ENCODE measurements around the gene IQSEC1. TPM values are rescaled to one million over a fixed set of nuclear protein-coding genes. Genes with fewer than 3 reads are reported as not detected.

IQSEC1 gene
- total RNA-seq, 1 experiment from 2014 or later = 28.1 TPM

DNA sequence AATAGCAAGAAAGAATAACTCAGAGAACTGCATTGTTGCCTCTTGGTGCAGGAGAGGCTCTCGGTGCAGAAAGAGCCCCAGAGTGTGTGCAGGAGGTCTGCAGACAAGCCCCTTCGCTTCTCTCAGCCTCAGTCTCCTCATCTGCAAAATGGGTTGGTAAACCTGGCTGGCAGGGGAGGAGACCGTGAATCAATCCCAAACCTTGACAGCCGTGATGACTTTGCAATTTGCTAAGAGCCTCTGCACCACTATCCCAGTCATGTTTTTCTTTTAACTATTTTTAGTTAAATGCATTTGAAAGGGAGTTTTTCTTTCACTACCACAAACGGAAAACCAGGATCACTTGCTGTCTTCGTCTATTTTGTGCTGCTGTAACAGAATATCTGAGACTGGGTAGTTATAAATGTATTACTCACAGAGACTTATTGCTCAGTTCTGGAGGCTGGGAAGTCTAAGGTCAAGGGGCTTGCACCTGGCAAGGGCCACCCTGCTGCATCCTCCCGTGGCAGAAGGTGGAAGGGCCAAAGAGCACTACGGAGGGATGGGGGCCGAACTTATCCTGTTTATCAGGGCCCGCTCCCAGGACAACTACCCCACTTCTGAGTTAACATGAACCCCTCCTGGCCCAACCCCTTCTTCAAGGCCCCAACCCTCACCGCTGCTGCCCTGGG lies 14.2 kb upstream of the IQSEC1 start (continued):
- TF ChIP-seq ATF3 (IDR thresholded peaks at IDR 0.05) = no peak

- no peak overlapping the region for H2AFZ ChIP-seq (ENCODE audit: low read depth, low read length, poor library complexity, severe bottlenecking)
- H3K9ac ChIP-seq (ENCODE audit: low read length) = no peak overlapping the region
- H3K27me3 ChIP-seq (ENCODE audit: insufficient read depth, low read length) = no peaks in the 10 kb centered on the region
- no peak overlapping the region for H3K4me3 ChIP-seq (replicated peaks in 1 of 2; ENCODE audit: low read depth in 1 of 2, low read length in 2 of 2)
- ChIA-PET POLR2A (no interaction called here), CTCF (no interaction called here), RAD21 (ENCODE audit: low non-redundant PET in 1 of 2, low total read pairs in 2 of 2, uncharacterized antibody in 2 of 2, unreplicated experiment in 2 of 2) (no interaction called here)
- H4K20me1 ChIP-seq (ENCODE audit: insufficient read depth) = no peaks in the 10 kb centered on the region
- no TSS peak for BruUV-seq (replicated peaks)
- TF ChIP-seq, protein P1, sequence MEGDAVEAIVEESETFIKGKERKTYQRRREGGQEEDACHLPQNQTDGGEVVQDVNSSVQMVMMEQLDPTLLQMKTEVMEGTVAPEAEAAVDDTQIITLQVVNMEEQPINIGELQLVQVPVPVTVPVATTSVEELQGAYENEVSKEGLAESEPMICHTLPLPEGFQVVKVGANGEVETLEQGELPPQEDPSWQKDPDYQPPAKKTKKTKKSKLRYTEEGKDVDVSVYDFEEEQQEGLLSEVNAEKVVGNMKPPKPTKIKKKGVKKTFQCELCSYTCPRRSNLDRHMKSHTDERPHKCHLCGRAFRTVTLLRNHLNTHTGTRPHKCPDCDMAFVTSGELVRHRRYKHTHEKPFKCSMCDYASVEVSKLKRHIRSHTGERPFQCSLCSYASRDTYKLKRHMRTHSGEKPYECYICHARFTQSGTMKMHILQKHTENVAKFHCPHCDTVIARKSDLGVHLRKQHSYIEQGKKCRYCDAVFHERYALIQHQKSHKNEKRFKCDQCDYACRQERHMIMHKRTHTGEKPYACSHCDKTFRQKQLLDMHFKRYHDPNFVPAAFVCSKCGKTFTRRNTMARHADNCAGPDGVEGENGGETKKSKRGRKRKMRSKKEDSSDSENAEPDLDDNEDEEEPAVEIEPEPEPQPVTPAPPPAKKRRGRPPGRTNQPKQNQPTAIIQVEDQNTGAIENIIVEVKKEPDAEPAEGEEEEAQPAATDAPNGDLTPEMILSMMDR (IDR thresholded peaks at IDR 0.05 in 2 of 3, conservative IDR thresholded peaks at IDR 0.05 in 1 of 3; ENCODE audit: borderline replicate concordance in 1 of 3, insufficient read depth in 1 of 3, low read depth in 2 of 3, low read length in 2 of 3) = no peak
- TF ChIP-seq JUND (IDR thresholded peaks at IDR 0.05) (no peak), SP1 (IDR thresholded peaks at IDR 0.05; ENCODE audit: low read depth) (no peak), POLR2AphosphoS5 (IDR thresholded peaks at IDR 0.05; ENCODE audit: low read depth, low read length) (no peak)
- H3K9me3 ChIP-seq (ENCODE audit: control insufficient read depth in 1 of 2, insufficient read depth in 1 of 2, low read depth in 1 of 2, low read length in 2 of 2) = no peaks in the 10 kb centered on the region
- H3K79me2 ChIP-seq (ENCODE audit: insufficient read depth, low read length) = no peaks in the 10 kb centered on the region
- ATAC-seq = no peak
- DNase-seq (ENCODE audit: low read depth, low spot score) = no peak
- H3K4me1 ChIP-seq (ENCODE audit: control insufficient read depth in 1 of 2, insufficient read depth in 2 of 2, low read length in 2 of 2) = no peaks in the 10 kb centered on the region
- no peak overlapping the region for H3K4me2 ChIP-seq (ENCODE audit: low read length)
- H3K9me2 ChIP-seq (ENCODE audit: insufficient read depth) = no peaks in the 10 kb centered on the region
- no peaks in the 10 kb centered on the region for H3K36me3 ChIP-seq (ENCODE audit: control insufficient read depth in 1 of 2, insufficient read depth in 2 of 2, low read length in 2 of 2)
- intact Hi-C loops (cut with micrococcal nuclease) = no loop called here
- H3K27ac ChIP-seq (ENCODE audit: low read depth, low read length) = no peak overlapping the region
Observed at GRCh38 chr3:13086531-13086981, 13.3 kb upstream of the IQSEC1 start.

GRCh38 chr3:13085846-13086179 lies 12.6 kb upstream of the IQSEC1 start:
- no peak for TF ChIP-seq YY1 (IDR thresholded peaks at IDR 0.05; ENCODE audit: extremely low read depth, insufficient replicate concordance, low read depth, low read length)
- no peak for TF ChIP-seq REST (IDR thresholded peaks at IDR 0.05; ENCODE audit: low read depth)
- Histone ChIP-seq H3K9me2 (ENCODE audit: insufficient read depth) (no peaks in the 10 kb centered on the region), H2AFZ (ENCODE audit: low read depth, low read length, poor library complexity, severe bottlenecking) (no peak overlapping the region), H3K36me3 (ENCODE audit: control insufficient read depth in 1 of 2, insufficient read depth in 2 of 2, low read length in 2 of 2) (no peaks in the 10 kb centered on the region), H3K4me2 (ENCODE audit: low read length) (no peak overlapping the region), H3K79me2 (ENCODE audit: insufficient read depth, low read length) (no peaks in the 10 kb centered on the region), H4K20me1 (ENCODE audit: insufficient read depth) (no peaks in the 10 kb centered on the region), H3K9me3 (ENCODE audit: control insufficient read depth in 1 of 2, insufficient read depth in 1 of 2, low read depth in 1 of 2, low read length in 2 of 2) (no peaks in the 10 kb centered on the region), H3K9ac (ENCODE audit: low read length) (no peak overlapping the region), H3K4me1 (ENCODE audit: control insufficient read depth in 1 of 2, insufficient read depth in 2 of 2, low read length in 2 of 2) (no peaks in the 10 kb centered on the region), H3K4me3 (replicated peaks in 1 of 2; ENCODE audit: low read depth in 1 of 2, low read length in 2 of 2) (no peak overlapping the region), H3K27ac (ENCODE audit: low read depth, low read length) (no peak overlapping the region), H3K27me3 (ENCODE audit: insufficient read depth, low read length) (no peaks in the 10 kb centered on the region)
- no TSS peak for BruUV-seq (replicated peaks)
- ATAC-seq (no peak), DNase-seq (ENCODE audit: low read depth, low spot score) (no peak)
- POLR2A ChIA-PET = no interaction called here
- RAD21 ChIA-PET (ENCODE audit: low non-redundant PET in 1 of 2, low total read pairs in 2 of 2, uncharacterized antibody in 2 of 2, unreplicated experiment in 2 of 2) = no interaction called here
- intact Hi-C loops (cut with micrococcal nuclease) = no loop called here
- CTCF ChIA-PET = no interaction called here
